H1 (cell line): Measurements from ENCODE around the gene POLR2M. TPM values are rescaled to one million over a fixed set of nuclear protein-coding genes. Genes with fewer than 3 reads are reported as not detected.

Source experiments
- EZH2 ChIP-seq: fragments of 200-600 bp; sonication (generic); IDR thresholded peaks from 2 replicates; pipeline ENCODE4 v1.7.1; 2012; ENCODE audit warnings: low read depth, mild to moderate bottlenecking, moderate library complexity, low read length, inconsistent platforms; ENCODE audit not compliant: severe bottlenecking
- GABPA ChIP-seq: IDR thresholded peaks from 2 replicates; pipeline ENCODE4 v1.6.1; 2011; ENCODE audit warnings: mild to moderate bottlenecking, low read length, moderate library complexity, borderline replicate concordance; ENCODE audit not compliant: insufficient read depth
- RFX5 ChIP-seq: IDR thresholded peaks from 2 replicates; pipeline ENCODE4 v1.6.1; 2011; ENCODE audit warnings: low read depth, low read length, improper control_type of control experiment, borderline replicate concordance
- RNF2 ChIP-seq: fragments of 200-900, 300-1000 bp; sonication (generic); IDR thresholded peaks from 2 replicates; pipeline ENCODE4 v1.7.1; 2016; ENCODE audit warnings: borderline replicate concordance, low read depth, mild to moderate bottlenecking, antibody characterized with exemption, low read length; ENCODE audit not compliant: poor library complexity, severe bottlenecking; ENCODE audit errors: missing control alignments
- SIRT6 ChIP-seq: IDR thresholded peaks from one replicate; pipeline ENCODE4 v1.7.1; 2012; ENCODE audit warnings: low read length, inconsistent platforms
- polyA plus RNA-seq, 7 experiments: library from polyadenylated mRNA; depleted of rRNA in 3 of 7; stranded (reverse) in 5 of 7; unstranded in 2 of 7; fragments of >200 nt in 5 of 7; fragments of 200-250 nt in 2 of 7; gene quantifications; 1 replicate in 5 of 7; 2 replicates in 1 of 7; 4 replicates in 1 of 7; pipeline versions ENCODE4 v1.2.1 to v1.2.3, GENCODE V29; 2011 to 2013; ENCODE audit warnings: missing spikeins in 2 of 7, mixed read lengths in 2 of 7
- total RNA-seq: library from RNA; stranded (reverse); fragmentation: NEBNext Ultra II Directional; extraction: Animal tissue kit (Norgen Biotek cat#: 25700); gene quantifications from 2 replicates; pipeline ENCODE4 v1.2.1, GENCODE V29; 2021

POLR2M gene
- total and polyA plus RNA-seq, 2 of the 8 experiments (the other 6 are each of a cell fraction or from before 2014, with no cell fraction given), result 32.7 to 55.1 TPM

DNA sequence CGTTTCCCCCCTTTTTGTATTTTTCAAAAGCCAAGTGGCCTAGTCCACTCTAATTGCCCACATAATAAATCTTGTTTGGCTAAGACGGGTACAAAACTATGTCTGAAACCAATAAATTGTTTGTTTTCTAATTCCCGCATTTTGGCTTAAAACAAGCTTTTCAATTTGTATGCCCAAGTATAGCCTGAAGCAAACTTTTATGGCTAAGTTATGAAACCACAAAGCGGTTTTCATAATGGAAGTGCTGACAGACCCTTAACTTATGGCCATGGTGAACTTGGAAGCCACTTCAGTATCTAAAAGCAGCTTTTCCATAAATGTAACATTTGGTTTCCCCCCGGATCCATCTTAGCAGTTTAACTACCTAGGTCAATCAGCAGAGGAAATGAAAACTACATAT is 29.9 kb upstream of the POLR2M start (continued):
- TF ChIP-seq RNF2, result no peak
- no peak for TF ChIP-seq GABPA
- no peak for TF ChIP-seq SIRT6
- no peak for TF ChIP-seq RFX5
- TF ChIP-seq EZH2, result no peak
